Left ventricle myocardium inferior (tissue), 1 donor: ENCODE data around the gene TAOK2. TPM values are rescaled to one million over a fixed set of nuclear protein-coding genes. Genes with fewer than 3 reads are reported as not detected.

ENCODE experiments used
- DNase-seq: peaks from one replicate; pipeline ENCODE4 v3.0.0-alpha.2; 2020
- H3K27ac ChIP-seq: fragments of 200-600 bp; replicated peaks from 2 replicates; pipeline ENCODE4 v1.8.0; 2021
- H3K27me3 ChIP-seq: fragments of 200-600 bp; 2 replicates; pipeline ENCODE4 v1.8.0; 2021; ENCODE audit warnings: low read depth
- H3K36me3 ChIP-seq: fragments of 200-600 bp; 2 replicates; pipeline ENCODE4 v1.8.0; 2021
- H3K4me1 ChIP-seq: fragments of 200-600 bp; 2 replicates; pipeline ENCODE4 v1.8.0; 2021
- H3K4me3 ChIP-seq: fragments of 200-600 bp; 2 replicates; pipeline ENCODE4 v1.8.0; 2021; ENCODE audit warnings: mild to moderate bottlenecking, moderate library complexity
- H3K9me3 ChIP-seq: fragments of 200-600 bp; replicated peaks from 2 replicates; pipeline ENCODE4 v1.8.0; 2021
- intact Hi-C: fragments of 100-400 bp; cut with micrococcal nuclease; formaldehyde crosslinking; loops from one replicate; pipeline ENCODE4 v1.11.0; 2022
- total RNA-seq: library from RNA; stranded (reverse); fragmentation: NEBNext Ultra II Directional; extraction: Animal tissue kit (Norgen Biotek cat#: 25700); gene quantifications from one replicate; pipeline ENCODE4 v1.2.1, GENCODE V29; 2021
- TF ChIP-seq, protein P1 (sequence below): fragments of 200-600 bp; IDR thresholded peaks from 2 replicates; pipeline ENCODE4 v1.8.0; 2021; ENCODE audit warnings: antibody characterized with exemption, mild to moderate bottlenecking, borderline replicate concordance
- donor health status: DM: no; HTN: yes; CAD: no; lungs with severe emphysema.

TAOK2 gene
- total RNA-seq, 1 donor from 2014 or later = 34.3 TPM

DNA sequence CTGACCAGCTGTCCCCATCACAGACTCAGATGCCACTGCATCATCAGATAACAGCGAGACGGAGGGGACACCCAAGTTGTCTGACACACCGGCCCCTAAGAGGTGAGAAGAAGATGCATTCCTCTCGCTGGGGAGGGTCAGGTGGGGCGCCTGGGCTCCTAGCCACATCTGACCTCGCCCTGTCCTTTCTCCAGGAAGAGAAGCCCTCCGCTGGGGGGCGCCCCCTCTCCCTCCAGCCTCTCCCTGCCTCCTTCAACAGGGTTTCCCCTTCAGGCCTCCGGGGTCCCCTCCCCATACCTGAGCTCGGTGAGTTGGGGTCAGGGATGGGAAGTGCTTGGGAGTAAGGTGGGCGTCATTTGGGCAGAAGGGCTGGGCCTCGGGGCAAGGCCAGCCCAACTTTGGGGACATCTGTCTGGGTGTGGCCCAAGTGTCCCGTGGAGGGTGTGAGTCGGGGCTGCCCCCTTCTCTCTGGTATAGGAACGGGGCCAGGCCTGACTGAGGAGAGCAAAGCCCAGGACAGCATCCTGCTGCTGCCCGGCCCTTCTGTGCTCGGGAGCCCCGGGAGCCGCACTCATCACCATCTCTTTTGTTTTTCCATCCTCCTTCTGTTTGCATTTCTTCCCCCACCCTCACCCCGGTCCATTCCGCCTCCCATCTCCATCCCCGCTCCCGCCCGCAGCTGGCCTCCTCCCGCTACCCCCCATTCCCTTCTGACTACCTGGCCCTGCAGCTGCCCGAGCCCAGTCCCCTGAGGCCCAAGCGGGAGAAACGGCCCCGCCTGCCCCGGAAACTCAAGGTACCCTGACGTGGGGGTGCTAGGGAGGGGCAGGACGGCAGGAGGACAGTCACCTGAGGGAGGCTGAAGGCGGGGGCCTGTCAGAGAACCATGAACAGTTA is 27.3 kb downstream of the TAOK2 start:
- Histone ChIP-seq H3K36me3 (peaks cover 31% of the 10 kb centered on the region), H3K27ac (no peak overlapping the region), H3K27me3 (no peaks in the 10 kb centered on the region), H3K9me3 (no peaks in the 10 kb centered on the region), H3K4me3 (no peak overlapping the region), H3K4me1 (peaks cover 26% of the 10 kb centered on the region)
- intact Hi-C loops = no loop called here
- TF ChIP-seq, protein P1, sequence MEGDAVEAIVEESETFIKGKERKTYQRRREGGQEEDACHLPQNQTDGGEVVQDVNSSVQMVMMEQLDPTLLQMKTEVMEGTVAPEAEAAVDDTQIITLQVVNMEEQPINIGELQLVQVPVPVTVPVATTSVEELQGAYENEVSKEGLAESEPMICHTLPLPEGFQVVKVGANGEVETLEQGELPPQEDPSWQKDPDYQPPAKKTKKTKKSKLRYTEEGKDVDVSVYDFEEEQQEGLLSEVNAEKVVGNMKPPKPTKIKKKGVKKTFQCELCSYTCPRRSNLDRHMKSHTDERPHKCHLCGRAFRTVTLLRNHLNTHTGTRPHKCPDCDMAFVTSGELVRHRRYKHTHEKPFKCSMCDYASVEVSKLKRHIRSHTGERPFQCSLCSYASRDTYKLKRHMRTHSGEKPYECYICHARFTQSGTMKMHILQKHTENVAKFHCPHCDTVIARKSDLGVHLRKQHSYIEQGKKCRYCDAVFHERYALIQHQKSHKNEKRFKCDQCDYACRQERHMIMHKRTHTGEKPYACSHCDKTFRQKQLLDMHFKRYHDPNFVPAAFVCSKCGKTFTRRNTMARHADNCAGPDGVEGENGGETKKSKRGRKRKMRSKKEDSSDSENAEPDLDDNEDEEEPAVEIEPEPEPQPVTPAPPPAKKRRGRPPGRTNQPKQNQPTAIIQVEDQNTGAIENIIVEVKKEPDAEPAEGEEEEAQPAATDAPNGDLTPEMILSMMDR = no peak
- DNase-seq = no peak

DNA sequence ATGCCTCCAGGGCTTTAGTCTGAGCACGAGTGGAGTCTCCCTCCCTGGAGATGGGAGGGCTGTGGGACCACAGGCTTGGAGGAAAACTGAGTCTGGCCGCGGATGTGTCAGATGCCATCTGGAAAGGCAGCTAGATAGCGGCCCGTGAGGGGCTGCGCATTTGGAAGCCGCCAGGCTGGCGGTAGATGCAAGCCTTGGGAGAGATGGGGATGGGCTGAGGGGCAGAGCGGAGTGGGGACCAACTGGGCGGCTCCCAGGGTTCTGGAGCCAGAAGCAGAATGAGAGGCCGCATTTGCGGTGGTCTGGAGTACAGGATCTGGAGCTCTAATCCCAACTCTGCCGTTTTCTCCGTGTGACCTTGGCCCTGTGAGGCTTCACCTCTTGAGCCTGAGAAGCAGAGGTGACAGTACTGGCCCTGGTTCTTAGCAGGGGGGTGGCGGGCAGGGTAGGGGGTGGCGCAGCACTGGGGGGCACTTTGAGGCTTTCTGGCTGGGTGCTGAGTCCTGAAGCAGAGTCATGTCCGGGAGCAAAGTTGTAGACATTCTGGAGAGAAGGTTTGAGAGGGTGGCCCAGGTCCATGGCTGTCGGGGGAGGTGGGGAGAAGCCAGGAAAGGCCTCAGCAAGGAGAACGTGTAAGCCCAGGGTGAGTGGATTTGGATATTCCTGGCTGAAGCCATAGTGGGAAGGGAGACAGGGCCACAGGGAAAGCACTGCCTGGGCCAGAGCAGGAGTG is 29.1 kb downstream of the TAOK2 start:
- H3K36me3 ChIP-seq = peaks cover 27% of the 10 kb centered on the region
- DNase-seq = no peak
- intact Hi-C loops = no loop called here

GRCh38 chr16:30003670-30004423 is 30.2 kb downstream of the TAOK2 start:
- Histone ChIP-seq H3K36me3 (peaks cover 19% of the 10 kb centered on the region), H3K9me3 (no peaks in the 10 kb centered on the region), H3K4me1 (peaks cover 9% of the 10 kb centered on the region), H3K4me3 (no peak overlapping the region), H3K27me3 (peaks cover 10% of the 10 kb centered on the region), H3K27ac (no peak overlapping the region)
- DNase-seq = no peak
- TF ChIP-seq, protein P1 = no peak
- intact Hi-C loops = no loop called here

More for the DNA sequence above, 29.1 kb downstream of the TAOK2 start:
- H3K4me1 ChIP-seq = peaks cover 9% of the 10 kb centered on the region
- H3K27ac ChIP-seq = no peak overlapping the region
- H3K9me3 ChIP-seq = no peaks in the 10 kb centered on the region
- TF ChIP-seq, protein P1 = no peak
- no peak overlapping the region for H3K4me3 ChIP-seq
- H3K27me3 ChIP-seq = no peaks in the 10 kb centered on the region

- H3K4me3 ChIP-seq = no peak overlapping the region
- no peaks in the 10 kb centered on the region for H3K9me3 ChIP-seq
- H3K4me1 ChIP-seq = peaks cover 9% of the 10 kb centered on the region
- H3K27ac ChIP-seq = no peak overlapping the region
- no peak for DNase-seq
- H3K27me3 ChIP-seq = peaks cover 16% of the 10 kb centered on the region
- peaks cover 19% of the 10 kb centered on the region for H3K36me3 ChIP-seq
- intact Hi-C loops = no loop called here
- TF ChIP-seq, protein P1 = no peak
Observed at GRCh38 chr16:30004424-30004776, 30.7 kb downstream of the TAOK2 start.

DNA sequence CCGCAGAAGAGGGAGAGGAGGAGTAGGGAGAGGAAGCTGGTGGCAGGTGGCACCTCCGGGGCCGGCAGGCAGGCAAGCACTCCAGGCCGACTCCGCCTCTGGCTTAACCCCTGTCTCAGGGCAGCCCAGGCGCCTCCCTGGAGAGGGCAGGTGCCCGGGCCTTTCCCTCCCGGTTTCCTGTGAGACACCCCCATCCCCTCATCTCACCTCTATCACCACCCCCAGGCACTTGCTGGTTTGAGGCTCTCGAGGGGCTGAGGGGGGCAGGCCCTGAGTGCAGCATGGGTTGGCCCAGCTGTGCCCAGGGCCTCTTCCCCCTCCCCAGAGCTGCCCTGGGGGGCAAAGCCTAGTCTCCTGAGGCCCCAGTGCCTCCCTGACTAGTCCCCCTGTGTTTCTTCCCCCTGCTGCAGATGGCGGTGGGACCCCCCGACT is 31.2 kb downstream of the TAOK2 start:
- intact Hi-C loops = no loop called here
- H3K9me3 ChIP-seq = no peaks in the 10 kb centered on the region

More for the DNA sequence above, 31.2 kb downstream of the TAOK2 start:
- no peak for DNase-seq
- Histone ChIP-seq H3K36me3 (peaks cover 19% of the 10 kb centered on the region), H3K27ac (no peak overlapping the region), H3K27me3 (peaks cover 20% of the 10 kb centered on the region), H3K4me1 (peaks cover 9% of the 10 kb centered on the region), H3K4me3 (no peak overlapping the region)
- TF ChIP-seq, protein P1 = no peak
